HepG2 (cell line): Measurements from ENCODE around the gene TOB1. TPM values are rescaled to one million over a fixed set of nuclear protein-coding genes. Genes with fewer than 3 reads are reported as not detected.

ENCODE experiments used
- AHR ChIP-seq: IDR thresholded peaks from 2 replicates; pipeline ENCODE4 v1.6.1; 2018; ENCODE audit warnings: missing genetic modification reagents, missing compliant biosample characterization
- CBX2 ChIP-seq, 2 experiments: fragments of 200-600 bp in 1 of 2; sonication (generic); formaldehyde crosslinking in 1 of 2; IDR thresholded peaks; 2 replicates each; pipeline versions ENCODE4 v1.7.0 to v1.8.1; 2018 to 2022; ENCODE audit warnings: low read depth in 2 of 2, low read length in 1 of 2, mild to moderate bottlenecking in 1 of 2, missing genetic modification reagents in 1 of 2
- CC2D1A ChIP-seq: sonication (generic); formaldehyde crosslinking; IDR thresholded peaks from 2 replicates; pipeline ENCODE4 v1.8.1; 2023; ENCODE audit warnings: mild to moderate bottlenecking, missing genetic modification reagents
- FOXO1 ChIP-seq: sonication (generic); formaldehyde crosslinking; IDR thresholded peaks from 2 replicates; pipeline ENCODE4 v1.4.0; 2020; ENCODE audit warnings: missing genetic modification reagents
- GTF3A ChIP-seq: sonication (generic); formaldehyde crosslinking; conservative IDR thresholded peaks from 2 replicates; pipeline ENCODE4 v1.4.0; 2020; ENCODE audit warnings: mild to moderate bottlenecking, missing genetic modification reagents
- HNF4G ChIP-seq, 2 experiments: sonication (generic) in 1 of 2; formaldehyde crosslinking in 1 of 2; IDR thresholded peaks; 2 replicates each; pipeline versions ENCODE4 v1.4.0 to v1.6.1; 2011 to 2020; ENCODE audit warnings: borderline replicate concordance in 2 of 2, low read depth in 2 of 2, mild to moderate bottlenecking in 2 of 2, low read length in 1 of 2, missing genetic modification reagents in 1 of 2, moderate library complexity in 1 of 2
- HNRNPUL1 ChIP-seq: fragments of 200-400 bp; formaldehyde crosslinking; IDR thresholded peaks from 2 replicates; pipeline ENCODE4 v1.6.1; 2017; ENCODE audit warnings: low read depth, mild to moderate bottlenecking, low read length, moderate library complexity
- JDP2 ChIP-seq: sonication (generic); formaldehyde crosslinking; IDR thresholded peaks from 2 replicates; pipeline ENCODE4 v1.8.1; 2022; ENCODE audit warnings: missing genetic modification reagents, borderline replicate concordance
- MED1 ChIP-seq: sonication (generic); formaldehyde crosslinking; IDR thresholded peaks from 2 replicates; pipeline ENCODE4 v1.4.0; 2020; ENCODE audit warnings: missing genetic modification reagents
- MIER3 ChIP-seq: IDR thresholded peaks from 2 replicates; pipeline ENCODE4 v1.6.1; 2016; ENCODE audit warnings: missing compliant biosample characterization, borderline replicate concordance
- PAXIP1 ChIP-seq: sonication (generic); formaldehyde crosslinking; conservative IDR thresholded peaks from 2 replicates; pipeline ENCODE4 v1.4.0; 2020; ENCODE audit warnings: mild to moderate bottlenecking, missing genetic modification reagents, moderate library complexity
- RFX5 ChIP-seq: IDR thresholded peaks from 2 replicates; pipeline ENCODE4 v1.6.1; 2011; ENCODE audit warnings: low read depth, low read length, improper control_type of control experiment
- RXRB ChIP-seq: IDR thresholded peaks from 2 replicates; pipeline ENCODE4 v1.6.1; 2016; ENCODE audit warnings: borderline replicate concordance, missing genetic modification reagents, missing compliant biosample characterization
- TBP ChIP-seq: sonication (generic); formaldehyde crosslinking; IDR thresholded peaks from 2 replicates; pipeline ENCODE4 v1.5.0; 2020; ENCODE audit warnings: missing genetic modification reagents
- TRAFD1 ChIP-seq: sonication (generic); formaldehyde crosslinking; IDR thresholded peaks from 2 replicates; pipeline ENCODE4 v1.5.1; 2020; ENCODE audit warnings: missing genetic modification reagents, mild to moderate bottlenecking, borderline replicate concordance
- ZFP62 ChIP-seq: sonication (generic); formaldehyde crosslinking; IDR thresholded peaks from 2 replicates; pipeline ENCODE4 v1.4.0; 2020; ENCODE audit warnings: missing genetic modification reagents
- ZNF251 ChIP-seq: sonication (generic); formaldehyde crosslinking; IDR thresholded peaks from 2 replicates; pipeline ENCODE4 v1.9.0; 2021; ENCODE audit warnings: mild to moderate bottlenecking, missing genetic modification reagents
- ZNF263 ChIP-seq: sonication (generic); formaldehyde crosslinking; IDR thresholded peaks from 2 replicates; pipeline ENCODE4 v1.4.0; 2020; ENCODE audit warnings: missing genetic modification reagents
- ZNF335 ChIP-seq: sonication (generic); formaldehyde crosslinking; IDR thresholded peaks from 2 replicates; pipeline ENCODE4 v1.4.0; 2020; ENCODE audit warnings: missing genetic modification reagents
- ZNF546 ChIP-seq: sonication (generic); formaldehyde crosslinking; conservative IDR thresholded peaks from 2 replicates; pipeline ENCODE4 v1.8.1; 2023; ENCODE audit warnings: mild to moderate bottlenecking, missing genetic modification reagents
- ZNF75D ChIP-seq: sonication (generic); formaldehyde crosslinking; IDR thresholded peaks from 2 replicates; pipeline ENCODE4 v1.8.1; 2023; ENCODE audit warnings: missing genetic modification reagents, mild to moderate bottlenecking, borderline replicate concordance
- ZNF768 ChIP-seq: sonication (generic); formaldehyde crosslinking; IDR thresholded peaks from 2 replicates; pipeline ENCODE4 v1.4.0; 2020; ENCODE audit warnings: missing genetic modification reagents
- ZNF784 ChIP-seq: sonication (generic); formaldehyde crosslinking; IDR thresholded peaks from 2 replicates; pipeline ENCODE4 v1.5.1; 2020; ENCODE audit warnings: missing genetic modification reagents, mild to moderate bottlenecking, borderline replicate concordance
- ZNF878 ChIP-seq: sonication (generic); formaldehyde crosslinking; IDR thresholded peaks from 2 replicates; pipeline ENCODE4 v1.8.1; 2023; ENCODE audit warnings: mild to moderate bottlenecking, missing genetic modification reagents, moderate library complexity
- polyA plus RNA-seq, 8 experiments: library from polyadenylated mRNA; depleted of rRNA in 3 of 8; stranded (reverse) in 7 of 8; unstranded in 1 of 8; fragments of >200 nt; fragmentation: Illumina TruSeq in 4 of 8; extraction: Trizol in 4 of 8; gene quantifications; 2 replicates each; pipeline versions ENCODE4 v1.2.1 to v1.2.3, GENCODE V29; 2011 to 2016; ENCODE audit warnings: low read depth in 4 of 8, missing spikeins in 1 of 8, mixed read lengths in 1 of 8; ENCODE audit not compliant: insufficient read depth in 1 of 8
- total RNA-seq, 5 experiments: library from RNA; depleted of rRNA; stranded (reverse); fragments of >200 nt; fragmentation: Illumina TruSeq; extraction: Trizol; gene quantifications; 2 replicates each; pipeline ENCODE4 v1.2.3, GENCODE V29; 2016; ENCODE audit warnings: low read depth in 1 of 5

TOB1 gene
- total and polyA plus RNA-seq, 2 of the 13 experiments (the other 11 are each of a cell fraction or from before 2014, with no cell fraction given): 21.9 to 57.7 TPM

- TF ChIP-seq ZNF784 (no peak), ZNF768 (CRISPR knock-in tag) (no peak; the same call in 1 of the 2 replicates), ZNF335 (CRISPR knock-in tag) (peak; percentile 73; the same call in 1 of the 2 replicates), MIER3 (CRISPR knock-in tag) (peak; percentile 48; the same call in 1 of the 2 replicates), HNRNPUL1 (no peak), TRAFD1 (no peak), ZNF878 (CRISPR knock-in tag) (no peak), MED1 (peak; percentile 75), ZNF251 (CRISPR knock-in tag) (no peak), HNF4G (IDR thresholded peaks at IDR 0.05; ENCODE audit: borderline replicate concordance, low read depth, low read length) (no peak), HNF4G (CRISPR knock-in tag; IDR thresholded peaks at IDR 0.05; ENCODE audit: borderline replicate concordance, low read depth) (peak; percentile 57; the same call in 1 of the 2 replicates), GTF3A (no peak), ZNF263 (CRISPR knock-in tag) (0 out of 2 replicates have a peak, but pooled peaks have one; percentile 30), FOXO1 (CRISPR knock-in tag) (peak; percentile 90; the same call in 1 of the 2 replicates), ZNF75D (CRISPR knock-in tag) (no peak), ZFP62 (CRISPR knock-in tag) (no peak), TBP (no peak), RXRB (CRISPR knock-in tag) (peak; percentile 75), CC2D1A (CRISPR knock-in tag) (no peak), JDP2 (CRISPR knock-in tag) (no peak), AHR (CRISPR knock-in tag) (no peak), PAXIP1 (CRISPR knock-in tag) (peak; percentile 60), RFX5 (no peak), ZNF546 (CRISPR knock-in tag) (no peak), CBX2 (IDR thresholded peaks at IDR 0.05; ENCODE audit: low read depth, low read length) (no peak), CBX2 (CRISPR knock-in tag; IDR thresholded peaks at IDR 0.05; ENCODE audit: low read depth) (no peak)
These were observed 32.9 kb upstream of the TOB1 start (continued) for GRCh38 chr17:50899005-50899460.
